Naive thymus-derived CD4-positive, alpha-beta T cell (primary cell): ENCODE results near the gene C12orf54. TPM values are rescaled to one million over a fixed set of nuclear protein-coding genes. Genes with fewer than 3 reads are reported as not detected.
"Not testable (repeated sequence)": the region's sequence is repeated elsewhere in the genome, so short reads cannot be mapped to it uniquely, and the experiment has no call there.

Experiments used
- ATAC-seq: fragments of 150-1000 bp; cut with Tn5 transposase; 2 replicates; pipeline ENCODE4 v1.10.0; 2021; ENCODE audit warnings: mild to moderate bottlenecking, moderate library complexity
- CTCF ChIA-PET: fragments of 350-600 bp; sonication (Branson Sonifier 250); formaldehyde crosslinking; loops from one replicate; lab custom pipeline; 2021; ENCODE audit warnings: antibody characterized with exemption; lab: Charles Lee
- POLR2A ChIA-PET: fragments of 350-600 bp; sonication (Branson Sonifier 250); formaldehyde crosslinking; loops from one replicate; lab custom pipeline; 2021; ENCODE audit warnings: antibody characterized with exemption, inconsistent platforms; lab: Charles Lee
- DNase-seq, 9 donors: peaks; one replicate each; pipeline versions ENCODE4 v3.0.0 to v3.0.0-alpha.2; 2020 to 2022; ENCODE audit warnings: mixed read lengths in 1 of 9
- H3K27ac ChIP-seq: one replicate; pipeline ENCODE4 v1.7.0; 2013; ENCODE audit warnings: mild to moderate bottlenecking, low read depth, low read length, moderate library complexity
- H3K27me3 ChIP-seq, 2 donors: one replicate each; pipeline ENCODE4 v1.7.0; 2013; ENCODE audit warnings: low read length in 2 of 2, mild to moderate bottlenecking in 2 of 2, moderate library complexity in 2 of 2; ENCODE audit not compliant: control insufficient read depth in 2 of 2, insufficient read depth in 2 of 2
- H3K36me3 ChIP-seq, 3 experiments: 1 replicate in 2 of 3; 2 replicates in 1 of 3; pipeline ENCODE4 v1.7.0; 2013; ENCODE audit warnings: low read length in 3 of 3, mild to moderate bottlenecking in 3 of 3, moderate library complexity in 1 of 3; ENCODE audit not compliant: insufficient read depth in 3 of 3, control insufficient read depth in 2 of 3
- H3K4me1 ChIP-seq, 2 donors: one replicate each; pipeline ENCODE4 v1.7.0; 2013; ENCODE audit warnings: low read length in 2 of 2, mild to moderate bottlenecking in 2 of 2, moderate library complexity in 1 of 2; ENCODE audit not compliant: control insufficient read depth in 2 of 2, insufficient read depth in 2 of 2
- H3K4me3 ChIP-seq: 2 replicates; pipeline ENCODE4 v1.7.0; 2013; ENCODE audit warnings: mild to moderate bottlenecking, low read length
- H3K9me3 ChIP-seq, 3 experiments: 1 replicate in 2 of 3; 2 replicates in 1 of 3; pipeline ENCODE4 v1.7.0; 2013; ENCODE audit warnings: low read length in 3 of 3; ENCODE audit not compliant: control insufficient read depth in 2 of 3
- H3K27ac Mint-ChIP-seq, 9 donors: one replicate each; pipeline ENCODE4 v1.8.0; 2020 to 2022; ENCODE audit warnings: mixed read lengths in 9 of 9, mild to moderate bottlenecking in 8 of 9, moderate library complexity in 5 of 9, inconsistent platforms in 2 of 9
- H3K27me3 Mint-ChIP-seq, 5 donors: one replicate each; pipeline ENCODE4 v1.8.0; 2021 to 2022; ENCODE audit warnings: mixed read lengths in 5 of 5, mild to moderate bottlenecking in 1 of 5
- H3K36me3 Mint-ChIP-seq, 5 donors: one replicate each; pipeline ENCODE4 v1.8.0; 2020 to 2022; ENCODE audit warnings: mixed read lengths in 5 of 5, mild to moderate bottlenecking in 3 of 5, inconsistent platforms in 1 of 5
- H3K4me1 Mint-ChIP-seq, 7 donors: one replicate each; pipeline ENCODE4 v1.8.0; 2020 to 2022; ENCODE audit warnings: mixed read lengths in 7 of 7, mild to moderate bottlenecking in 3 of 7, inconsistent platforms in 1 of 7
- H3K4me3 Mint-ChIP-seq, 10 donors: one replicate each; pipeline ENCODE4 v1.8.0; 2020 to 2022; ENCODE audit warnings: mild to moderate bottlenecking in 10 of 10, mixed read lengths in 10 of 10, moderate library complexity in 6 of 10, inconsistent platforms in 2 of 10
- H3K9me3 Mint-ChIP-seq, 11 donors: one replicate each; pipeline ENCODE4 v1.8.0; 2020 to 2022; ENCODE audit warnings: mixed read lengths in 11 of 11, mild to moderate bottlenecking in 4 of 11, inconsistent platforms in 1 of 11, moderate library complexity in 1 of 11
- intact Hi-C, 2 donors: fragments of 100-400 bp; cut with micrococcal nuclease; formaldehyde crosslinking; loops; one replicate each; pipeline ENCODE4 v1.15.1; 2023
- polyA plus RNA-seq, 2 donors: library from polyadenylated mRNA; unstranded; fragments of 300-500 nt; fragmentation: Illumina TruSeq; gene quantifications; one replicate each; pipeline ENCODE4 v1.2.3, GENCODE V29; 2021
- total RNA-seq, 6 experiments: library from RNA in 5 of 6; stranded (reverse) in 5 of 6; gene quantifications; 1 replicate in 5 of 6; 2 replicates in 1 of 6; pipeline ENCODE4 v1.2.3 and lab custom pipeline; 2021 to 2026

The C12orf54 gene
- total and polyA plus RNA-seq, 7 experiments from 2014 or later: not detected

- H3K4me3 ChIP-seq, CTCF ChIA-PET, H3K27ac Mint-ChIP-seq, H3K4me3 Mint-ChIP-seq, H3K4me1 ChIP-seq, DNase-seq, ATAC-seq, H3K4me1 Mint-ChIP-seq, POLR2A ChIA-PET, intact Hi-C loops, H3K36me3 ChIP-seq, H3K27me3 ChIP-seq, H3K27ac ChIP-seq: not testable (repeated sequence)
- Mint-ChIP-seq H3K27me3 (peaks cover 1 to 23% (median 21%) of the 10 kb centered on the region in 5 donors), H3K9me3 (peaks cover 17 to 60% (median 32%) of the 10 kb centered on the region in 11 donors), H3K36me3 (peaks cover 2 to 40% (median 12%) of the 10 kb centered on the region in 5 donors)
- H3K9me3 ChIP-seq: peaks cover 0 to 21% (median 0%) of the 10 kb centered on the region in 3 experiments
Observed at GRCh38 chr12:48469027-48469426, 13.3 kb upstream of the C12orf54 start.

DNA sequence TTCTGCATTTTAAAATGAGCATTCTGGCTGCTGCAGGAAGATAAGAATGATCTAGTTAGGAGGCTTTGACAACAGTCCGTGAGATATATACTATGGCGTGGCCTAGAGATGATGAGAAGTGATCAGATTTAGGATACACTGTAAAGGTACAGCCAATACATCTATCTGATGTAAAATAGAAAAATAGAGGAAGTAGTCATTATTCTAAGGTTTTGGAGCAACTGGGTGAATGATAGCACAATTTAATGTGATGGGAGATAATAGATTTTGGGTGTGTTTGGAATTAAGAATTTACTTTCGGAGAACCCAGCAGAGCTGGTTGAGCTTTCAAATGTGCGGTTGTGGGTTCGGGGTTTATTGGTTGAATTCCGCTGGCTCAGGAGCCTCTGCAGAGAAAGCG, 10.0 kb upstream of the C12orf54 start, which contains the start of gene ANP32D:
Gene ANP32D, plus strand, starts transcription at position 301 of the 400 bp plus-strand sequence. CDS start 106 bp downstream, outside the sequence.
- Histone ChIP-seq H3K36me3 (no peaks in the 10 kb centered on the region), H3K27me3 (no peaks in the 10 kb centered on the region), H3K9me3 (peaks cover 0 to 21% (median 0%) of the 10 kb centered on the region in 3 experiments), H3K4me1 (no peaks in the 10 kb centered on the region), H3K27ac (no peak within 1 kb of the TSS), H3K4me3 (no peak within 1 kb of the TSS)
- POLR2A ChIA-PET: no interaction called here
- ATAC-seq (no peak), DNase-seq (no peak)
- intact Hi-C loops: no loop called here
- Mint-ChIP-seq H3K4me1 (no peaks in the 10 kb centered on the region), H3K27ac (no peak within 1 kb of the TSS), H3K9me3 (peaks cover 19 to 58% (median 32%) of the 10 kb centered on the region in 11 donors), H3K36me3 (peaks cover 0 to 40% (median 12%) of the 10 kb centered on the region in 5 donors), H3K4me3 (no peak within 1 kb of the TSS), H3K27me3 (peaks cover 4 to 28% (median 22%) of the 10 kb centered on the region in 5 donors)
- CTCF ChIA-PET: no interaction called here

DNA sequence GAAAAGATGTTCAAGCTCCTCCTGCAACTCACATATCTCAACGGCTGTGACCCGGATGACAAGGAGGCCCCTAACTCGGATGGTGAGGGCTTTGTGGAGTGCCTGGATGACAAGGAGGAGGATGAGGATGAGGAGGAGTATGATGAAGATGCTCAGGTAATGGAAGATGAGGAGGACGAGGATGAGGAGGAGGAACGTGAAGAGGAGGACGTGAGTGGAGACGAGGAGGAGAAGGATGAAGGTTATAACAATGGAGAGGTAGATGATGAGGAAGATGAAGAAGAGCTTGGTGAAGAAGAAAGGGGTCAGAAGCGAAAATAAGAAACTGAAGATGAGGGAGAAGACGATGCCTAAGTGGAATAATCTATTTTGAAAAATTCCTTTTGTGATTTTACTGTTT, 9.2 kb upstream of the C12orf54 start:
- Mint-ChIP-seq H3K9me3 (peaks cover 19 to 53% (median 29%) of the 10 kb centered on the region in 11 donors), H3K36me3 (peaks cover 0 to 37% (median 12%) of the 10 kb centered on the region in 5 donors), H3K4me3 (no peak overlapping the region), H3K4me1 (no peaks in the 10 kb centered on the region), H3K27me3 (peaks cover 4 to 28% (median 22%) of the 10 kb centered on the region in 5 donors), H3K27ac (no peak overlapping the region)
- no peak for ATAC-seq
- Histone ChIP-seq H3K4me3 (no peak overlapping the region), H3K36me3 (no peaks in the 10 kb centered on the region), H3K27me3 (no peaks in the 10 kb centered on the region), H3K9me3 (peaks cover 0 to 19% (median 0%) of the 10 kb centered on the region in 3 experiments), H3K4me1 (no peaks in the 10 kb centered on the region), H3K27ac (no peak overlapping the region)
- POLR2A ChIA-PET: no interaction called here
- intact Hi-C loops: no loop called here
- DNase-seq: no peak
- CTCF ChIA-PET: no interaction called here

- peaks cover 0 to 11% (median 0%) of the 10 kb centered on the region in 3 experiments for H3K9me3 ChIP-seq
- DNase-seq, H3K36me3 ChIP-seq, H3K27ac ChIP-seq, H3K4me1 Mint-ChIP-seq, H3K4me1 ChIP-seq, ATAC-seq, POLR2A ChIA-PET, intact Hi-C loops, H3K4me3 ChIP-seq, H3K27me3 ChIP-seq, H3K4me3 Mint-ChIP-seq, H3K27ac Mint-ChIP-seq: not testable (repeated sequence)
- Mint-ChIP-seq H3K9me3 (peaks cover 13 to 47% (median 24%) of the 10 kb centered on the region in 11 donors), H3K27me3 (peaks cover 4 to 28% (median 22%) of the 10 kb centered on the region in 5 donors), H3K36me3 (peaks cover 0 to 25% (median 12%) of the 10 kb centered on the region in 5 donors)
- CTCF ChIA-PET: interaction anchor here (0.6 kb wide), 1 partner anchor 1007 kb away, joined by 6 read pairs; no protein-coding TSS in a partner anchor
Observed at GRCh38 chr12:48474497-48474896, 7.8 kb upstream of the C12orf54 start.

- H3K36me3 Mint-ChIP-seq: peaks cover 0 to 4% (median 0%) of the 10 kb centered on the region in 5 donors
- H3K4me1 Mint-ChIP-seq: peaks cover 0 to 1% (median 0%) of the 10 kb centered on the region in 7 donors
- Histone ChIP-seq H3K36me3 (no peaks in the 10 kb centered on the region), H3K9me3 (no peaks in the 10 kb centered on the region), H3K4me3 (no peak overlapping the region), H3K27me3 (no peaks in the 10 kb centered on the region), H3K27ac (no peak overlapping the region), H3K4me1 (no peaks in the 10 kb centered on the region)
- ChIA-PET POLR2A (no interaction called here), CTCF (no interaction called here)
- H3K27ac Mint-ChIP-seq: no peak overlapping the region
- H3K9me3 Mint-ChIP-seq: peaks cover 0 to 20% (median 5%) of the 10 kb centered on the region in 11 donors
- H3K27me3 Mint-ChIP-seq: peaks cover 6 to 15% (median 7%) of the 10 kb centered on the region in 5 donors
- intact Hi-C loops: no loop called here
- ATAC-seq: no peak
- DNase-seq: no peak
- no peak overlapping the region for H3K4me3 Mint-ChIP-seq
Observed at GRCh38 chr12:48482930-48483329, 632 bp downstream of the C12orf54 start.

DNA sequence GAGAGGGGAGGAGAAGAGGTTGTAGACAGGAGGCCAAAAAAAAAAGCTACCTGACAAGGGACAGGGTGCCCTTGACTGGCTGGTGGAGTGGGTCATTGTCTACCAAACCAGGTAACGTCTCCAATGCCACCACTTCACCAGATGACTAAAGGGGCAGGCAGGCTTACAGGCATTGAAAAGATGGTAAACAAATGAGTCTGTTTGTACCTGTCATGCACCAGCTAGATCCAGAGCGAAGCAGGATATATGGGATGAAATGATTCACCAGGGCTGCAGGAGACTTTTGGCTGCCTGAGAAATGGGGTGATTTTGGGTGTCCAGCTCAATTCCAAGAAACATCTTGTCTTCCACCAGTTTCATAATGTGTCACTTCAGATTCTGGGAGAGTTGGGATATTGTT, 4.0 kb downstream of the C12orf54 start:
- Histone ChIP-seq H3K27ac (no peak overlapping the region), H3K9me3 (no peaks in the 10 kb centered on the region), H3K36me3 (no peaks in the 10 kb centered on the region), H3K27me3 (no peaks in the 10 kb centered on the region), H3K4me3 (no peak overlapping the region), H3K4me1 (no peaks in the 10 kb centered on the region)
- Mint-ChIP-seq H3K4me1 (peaks cover 0 to 3% (median 0%) of the 10 kb centered on the region in 7 donors), H3K27me3 (peaks cover 0 to 19% (median 6%) of the 10 kb centered on the region in 5 donors), H3K4me3 (no peak overlapping the region), H3K36me3 (peaks cover 0 to under 1% (median 0%) of the 10 kb centered on the region in 5 donors), H3K27ac (no peak overlapping the region), H3K9me3 (peaks cover 0 to 3% (median 0%) of the 10 kb centered on the region in 11 donors)
- ChIA-PET CTCF (no interaction called here), POLR2A (no interaction called here)
- ATAC-seq (no peak), DNase-seq (no peak)
- intact Hi-C loops: no loop called here

DNA sequence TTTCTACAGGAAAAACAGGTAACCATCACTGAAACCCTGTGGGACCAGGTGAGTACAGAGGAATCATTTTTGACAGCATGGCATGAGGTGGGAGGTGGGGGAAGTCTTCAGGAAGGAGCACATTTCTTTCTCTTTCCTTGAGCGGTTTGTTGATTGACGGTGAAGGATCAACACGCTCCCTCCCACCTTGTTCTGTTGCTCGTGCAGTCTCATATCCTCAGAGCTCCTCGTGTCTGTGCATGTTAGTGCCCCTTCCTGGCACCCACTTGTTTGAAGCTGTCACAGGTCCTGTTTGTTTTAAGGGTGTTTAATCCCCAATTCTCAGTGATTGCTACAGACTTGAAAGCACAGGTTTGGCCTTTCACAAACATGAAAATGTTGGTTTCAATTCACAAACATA, 4.4 kb downstream of the C12orf54 start:
- no peak for ATAC-seq
- Histone ChIP-seq H3K27ac (no peak overlapping the region), H3K4me1 (no peaks in the 10 kb centered on the region), H3K27me3 (no peaks in the 10 kb centered on the region), H3K36me3 (no peaks in the 10 kb centered on the region), H3K9me3 (no peaks in the 10 kb centered on the region), H3K4me3 (no peak overlapping the region)
- Mint-ChIP-seq H3K36me3 (no peaks in the 10 kb centered on the region), H3K9me3 (peaks cover 0 to 3% (median 0%) of the 10 kb centered on the region in 11 donors), H3K27me3 (peaks cover 0 to 19% (median 6%) of the 10 kb centered on the region in 5 donors), H3K4me3 (no peak overlapping the region), H3K4me1 (peaks cover 0 to 3% (median 0%) of the 10 kb centered on the region in 7 donors), H3K27ac (no peak overlapping the region)
- ChIA-PET CTCF (interaction anchor here (0.8 kb wide), 1 partner anchor 131 kb away, joined by 3 read pairs; no protein-coding TSS in a partner anchor), POLR2A (no interaction called here)
- intact Hi-C loops: no loop called here
- no peak for DNase-seq
